ENCODE measurements around the gene ANKH. TPM values are rescaled to one million over a fixed set of nuclear protein-coding genes. Genes with fewer than 3 reads are reported as not detected.

Gene ANKH
- polyA plus RNA-seq, 1 donor from 2014 or later: 9.9 TPM

DNA sequence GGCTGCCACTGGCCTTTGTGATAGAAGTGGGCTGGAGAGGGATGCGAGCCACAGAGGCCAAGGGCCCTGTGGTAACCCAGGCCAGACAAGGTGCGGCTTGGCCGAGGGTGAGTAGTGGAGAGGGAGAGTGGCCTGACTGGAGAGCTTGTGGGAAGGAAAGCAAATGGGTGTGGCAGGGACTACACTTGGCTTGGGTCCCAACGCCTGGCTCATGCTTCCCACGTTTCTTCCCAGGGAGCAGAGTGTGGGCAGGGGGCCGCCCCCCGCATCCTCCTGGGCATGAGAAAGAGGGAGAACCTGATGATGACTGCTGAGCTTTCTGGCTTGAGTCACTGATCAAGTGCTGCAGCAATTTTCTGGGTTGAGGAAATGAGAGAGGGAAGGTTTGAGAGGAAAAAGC is 95.7 kb downstream of the ANKH start:
- H3K9me3 ChIP-seq (ENCODE audit: low read length): no peaks in the 10 kb centered on the region
- no peaks in the 10 kb centered on the region for H3F3A ChIP-seq (ENCODE audit: insufficient read depth, low read length, poor library complexity, severe bottlenecking)
- TF ChIP-seq, protein P1, sequence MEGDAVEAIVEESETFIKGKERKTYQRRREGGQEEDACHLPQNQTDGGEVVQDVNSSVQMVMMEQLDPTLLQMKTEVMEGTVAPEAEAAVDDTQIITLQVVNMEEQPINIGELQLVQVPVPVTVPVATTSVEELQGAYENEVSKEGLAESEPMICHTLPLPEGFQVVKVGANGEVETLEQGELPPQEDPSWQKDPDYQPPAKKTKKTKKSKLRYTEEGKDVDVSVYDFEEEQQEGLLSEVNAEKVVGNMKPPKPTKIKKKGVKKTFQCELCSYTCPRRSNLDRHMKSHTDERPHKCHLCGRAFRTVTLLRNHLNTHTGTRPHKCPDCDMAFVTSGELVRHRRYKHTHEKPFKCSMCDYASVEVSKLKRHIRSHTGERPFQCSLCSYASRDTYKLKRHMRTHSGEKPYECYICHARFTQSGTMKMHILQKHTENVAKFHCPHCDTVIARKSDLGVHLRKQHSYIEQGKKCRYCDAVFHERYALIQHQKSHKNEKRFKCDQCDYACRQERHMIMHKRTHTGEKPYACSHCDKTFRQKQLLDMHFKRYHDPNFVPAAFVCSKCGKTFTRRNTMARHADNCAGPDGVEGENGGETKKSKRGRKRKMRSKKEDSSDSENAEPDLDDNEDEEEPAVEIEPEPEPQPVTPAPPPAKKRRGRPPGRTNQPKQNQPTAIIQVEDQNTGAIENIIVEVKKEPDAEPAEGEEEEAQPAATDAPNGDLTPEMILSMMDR (IDR thresholded peaks at IDR 0.05; ENCODE audit: poor library complexity, severe bottlenecking): no peak
- TF ChIP-seq POLR2AphosphoS5 (IDR thresholded peaks at IDR 0.05) (no peak), EP300 (conservative IDR thresholded peaks at IDR 0.05; ENCODE audit: poor library complexity, severe bottlenecking) (no peak), RAD21 (conservative IDR thresholded peaks at IDR 0.05) (no peak), TAF1 (IDR thresholded peaks at IDR 0.05; ENCODE audit: low read depth) (no peak), EZH2 (IDR thresholded peaks at IDR 0.05; ENCODE audit: borderline replicate concordance, insufficient read depth, low read length, poor library complexity, severe bottlenecking) (no peak)
- TF ChIP-seq, protein P2, sequence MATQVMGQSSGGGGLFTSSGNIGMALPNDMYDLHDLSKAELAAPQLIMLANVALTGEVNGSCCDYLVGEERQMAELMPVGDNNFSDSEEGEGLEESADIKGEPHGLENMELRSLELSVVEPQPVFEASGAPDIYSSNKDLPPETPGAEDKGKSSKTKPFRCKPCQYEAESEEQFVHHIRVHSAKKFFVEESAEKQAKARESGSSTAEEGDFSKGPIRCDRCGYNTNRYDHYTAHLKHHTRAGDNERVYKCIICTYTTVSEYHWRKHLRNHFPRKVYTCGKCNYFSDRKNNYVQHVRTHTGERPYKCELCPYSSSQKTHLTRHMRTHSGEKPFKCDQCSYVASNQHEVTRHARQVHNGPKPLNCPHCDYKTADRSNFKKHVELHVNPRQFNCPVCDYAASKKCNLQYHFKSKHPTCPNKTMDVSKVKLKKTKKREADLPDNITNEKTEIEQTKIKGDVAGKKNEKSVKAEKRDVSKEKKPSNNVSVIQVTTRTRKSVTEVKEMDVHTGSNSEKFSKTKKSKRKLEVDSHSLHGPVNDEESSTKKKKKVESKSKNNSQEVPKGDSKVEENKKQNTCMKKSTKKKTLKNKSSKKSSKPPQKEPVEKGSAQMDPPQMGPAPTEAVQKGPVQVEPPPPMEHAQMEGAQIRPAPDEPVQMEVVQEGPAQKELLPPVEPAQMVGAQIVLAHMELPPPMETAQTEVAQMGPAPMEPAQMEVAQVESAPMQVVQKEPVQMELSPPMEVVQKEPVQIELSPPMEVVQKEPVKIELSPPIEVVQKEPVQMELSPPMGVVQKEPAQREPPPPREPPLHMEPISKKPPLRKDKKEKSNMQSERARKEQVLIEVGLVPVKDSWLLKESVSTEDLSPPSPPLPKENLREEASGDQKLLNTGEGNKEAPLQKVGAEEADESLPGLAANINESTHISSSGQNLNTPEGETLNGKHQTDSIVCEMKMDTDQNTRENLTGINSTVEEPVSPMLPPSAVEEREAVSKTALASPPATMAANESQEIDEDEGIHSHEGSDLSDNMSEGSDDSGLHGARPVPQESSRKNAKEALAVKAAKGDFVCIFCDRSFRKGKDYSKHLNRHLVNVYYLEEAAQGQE (IDR thresholded peaks at IDR 0.05; ENCODE audit: borderline replicate concordance): no peak
- H2AFZ ChIP-seq (ENCODE audit: low read depth, low read length): no peak overlapping the region
- H4K20me1 ChIP-seq (ENCODE audit: insufficient read depth): no peaks in the 10 kb centered on the region
- no peak overlapping the region for H3K4me2 ChIP-seq (ENCODE audit: low read length)
- no peaks in the 10 kb centered on the region for H3K79me2 ChIP-seq (replicated peaks; ENCODE audit: insufficient read depth, low read length)
- H3K4me3 ChIP-seq (ENCODE audit: low read length): no peak overlapping the region
- H3K27me3 ChIP-seq (ENCODE audit: insufficient read depth, low read depth, low read length): no peaks in the 10 kb centered on the region
- H3K27ac ChIP-seq (ENCODE audit: low read length): no peak overlapping the region
- H3K9me2 ChIP-seq (ENCODE audit: insufficient read depth, low read length): no peaks in the 10 kb centered on the region
- no peaks in the 10 kb centered on the region for H3K36me3 ChIP-seq (ENCODE audit: insufficient read depth, low read length)
- no peak overlapping the region for H3K9ac ChIP-seq (ENCODE audit: low read length)

DNA sequence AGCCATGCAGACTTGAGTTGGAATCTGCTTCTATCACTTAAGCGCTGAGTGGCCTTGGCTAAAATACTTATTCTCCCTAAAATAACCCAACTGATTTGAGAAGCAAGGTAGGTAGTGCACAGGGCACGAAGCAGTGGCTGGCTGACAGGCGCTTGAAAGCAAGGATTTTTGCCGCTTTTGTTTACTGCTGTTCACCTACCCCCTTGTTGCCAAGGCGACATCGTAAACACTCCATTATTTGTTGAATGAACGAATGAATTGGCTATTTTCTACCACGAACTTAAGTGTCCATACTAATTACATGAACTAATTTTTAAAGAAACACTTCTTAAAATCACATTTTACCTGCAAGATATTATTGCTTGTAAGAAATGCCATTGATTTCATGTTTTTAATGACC is 98.0 kb downstream of the ANKH start:
- Histone ChIP-seq H2AFZ (ENCODE audit: low read depth, low read length) (no peak overlapping the region), H4K20me1 (ENCODE audit: insufficient read depth) (no peaks in the 10 kb centered on the region), H3K79me2 (replicated peaks; ENCODE audit: insufficient read depth, low read length) (no peaks in the 10 kb centered on the region), H3K4me3 (ENCODE audit: low read length) (no peak overlapping the region), H3K36me3 (ENCODE audit: insufficient read depth, low read length) (no peaks in the 10 kb centered on the region), H3K9me2 (ENCODE audit: insufficient read depth, low read length) (no peaks in the 10 kb centered on the region), H3K27ac (ENCODE audit: low read length) (no peak overlapping the region), H3F3A (ENCODE audit: insufficient read depth, low read length, poor library complexity, severe bottlenecking) (no peaks in the 10 kb centered on the region), H3K9ac (ENCODE audit: low read length) (no peak overlapping the region), H3K4me2 (ENCODE audit: low read length) (no peak overlapping the region), H3K27me3 (ENCODE audit: insufficient read depth, low read depth, low read length) (no peaks in the 10 kb centered on the region), H3K9me3 (ENCODE audit: low read length) (no peaks in the 10 kb centered on the region)
- no peak for TF ChIP-seq MXI1 (conservative IDR thresholded peaks at IDR 0.05; ENCODE audit: poor library complexity, severe bottlenecking)
- TF ChIP-seq EP300 (conservative IDR thresholded peaks at IDR 0.05; ENCODE audit: poor library complexity, severe bottlenecking): peak; percentile 13

DNA sequence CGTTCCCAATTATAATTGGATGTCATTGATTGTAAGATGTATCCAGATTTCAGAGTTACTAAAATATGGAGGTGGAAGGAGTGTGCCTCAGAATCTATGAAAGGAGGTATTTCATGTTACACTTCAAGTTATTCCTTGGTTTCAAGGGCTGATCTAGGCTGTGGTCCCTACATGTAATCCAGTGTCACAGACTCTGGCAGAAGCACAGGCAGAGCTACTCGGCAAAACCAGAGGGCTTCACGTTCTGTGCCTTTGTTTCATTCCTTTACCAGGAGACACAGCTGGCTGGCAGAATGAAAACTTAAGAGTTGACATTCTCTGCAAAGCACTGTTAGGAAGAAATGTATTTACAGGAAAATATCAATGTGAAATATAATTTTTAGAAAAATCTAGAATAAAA is 99.6 kb downstream of the ANKH start:
- H4K20me1 ChIP-seq (ENCODE audit: insufficient read depth): no peaks in the 10 kb centered on the region
- H3K79me2 ChIP-seq (replicated peaks; ENCODE audit: insufficient read depth, low read length): no peaks in the 10 kb centered on the region
- no peak overlapping the region for H3K4me3 ChIP-seq (ENCODE audit: low read length)
- no peak overlapping the region for H2AFZ ChIP-seq (ENCODE audit: low read depth, low read length)
- no peaks in the 10 kb centered on the region for H3K36me3 ChIP-seq (ENCODE audit: insufficient read depth, low read length)
- TF ChIP-seq, protein P2 (IDR thresholded peaks at IDR 0.05; ENCODE audit: borderline replicate concordance): no peak
- TF ChIP-seq EP300 (conservative IDR thresholded peaks at IDR 0.05; ENCODE audit: poor library complexity, severe bottlenecking) (no peak), MXI1 (conservative IDR thresholded peaks at IDR 0.05; ENCODE audit: poor library complexity, severe bottlenecking) (no peak), EZH2 (IDR thresholded peaks at IDR 0.05; ENCODE audit: borderline replicate concordance, insufficient read depth, low read length, poor library complexity, severe bottlenecking) (no peak), RAD21 (conservative IDR thresholded peaks at IDR 0.05) (no peak), SMC3 (conservative IDR thresholded peaks at IDR 0.05; ENCODE audit: poor library complexity) (no peak), POLR2AphosphoS5 (IDR thresholded peaks at IDR 0.05) (no peak), TAF1 (IDR thresholded peaks at IDR 0.05; ENCODE audit: low read depth) (no peak)
- TF ChIP-seq, protein P1 (IDR thresholded peaks at IDR 0.05; ENCODE audit: poor library complexity, severe bottlenecking): no peak
- H3K9me2 ChIP-seq (ENCODE audit: insufficient read depth, low read length): no peaks in the 10 kb centered on the region
- H3K27me3 ChIP-seq (ENCODE audit: insufficient read depth, low read depth, low read length): no peaks in the 10 kb centered on the region
- no peak overlapping the region for H3K9ac ChIP-seq (ENCODE audit: low read length)
- H3F3A ChIP-seq (ENCODE audit: insufficient read depth, low read length, poor library complexity, severe bottlenecking): no peaks in the 10 kb centered on the region
- H3K27ac ChIP-seq (ENCODE audit: low read length): no peak overlapping the region
- no peaks in the 10 kb centered on the region for H3K9me3 ChIP-seq (ENCODE audit: low read length)
- H3K4me2 ChIP-seq (ENCODE audit: low read length): no peak overlapping the region

Measured in neural cell (in vitro differentiated cells).